Dedifferentiated amniotic fluid mesenchymal stem cell (primary cell): ENCODE data around the gene FOXO3B.
"Not testable (repeated sequence)": the region's sequence is repeated elsewhere in the genome, so short reads cannot be mapped to it uniquely, and the experiment has no call there.

Experiments used
- DNase-seq: peaks from one replicate; pipeline ENCODE4 v3.0.0-alpha.2; 2016; ENCODE audit errors: extremely low spot score

The FOXO3B gene

DNA sequence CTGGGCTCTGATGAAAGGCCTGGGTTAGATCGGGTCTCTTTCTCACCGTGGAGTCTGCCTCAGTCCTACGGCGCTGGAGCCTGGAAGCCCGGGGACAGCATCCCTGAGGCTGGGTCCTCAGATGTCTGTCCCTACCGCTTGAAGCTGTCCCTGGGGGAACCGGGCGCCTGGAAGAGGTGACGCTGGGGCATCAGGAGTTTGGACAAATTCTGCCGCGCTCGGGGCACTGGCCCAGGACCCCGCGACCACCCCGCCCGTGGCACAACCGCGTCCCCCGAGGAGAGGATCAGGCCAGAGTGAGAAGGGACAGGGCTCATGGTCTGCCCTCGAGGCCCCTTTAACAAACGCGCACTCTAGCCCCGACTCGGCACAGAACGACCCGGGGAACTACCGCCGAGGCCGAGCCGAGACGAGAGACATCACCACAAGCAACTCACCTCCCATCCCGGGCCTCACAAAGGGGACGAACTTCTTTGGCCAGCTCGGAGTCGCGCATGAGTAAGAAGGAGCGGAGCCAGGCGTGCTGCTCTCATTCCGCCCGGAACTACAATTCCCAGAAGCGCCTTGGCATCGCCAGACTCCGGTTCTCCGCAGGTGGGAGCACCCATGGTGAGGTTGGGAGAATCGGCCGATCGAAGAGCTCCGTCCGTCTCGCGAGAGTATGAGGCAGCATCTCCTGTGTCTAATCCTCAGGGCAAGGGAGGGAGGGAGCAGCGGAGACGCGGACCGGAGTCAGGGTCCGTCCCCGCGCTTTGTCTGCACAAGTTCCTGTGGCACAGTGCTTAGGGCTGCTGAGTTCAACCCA lies at the start of gene FOXO3B:
TSS of gene FOXO3B (minus strand) at position 548 of the 805 bp plus-strand sequence. CDS start 663 bp downstream, outside the sequence.
- peak; percentile 90 for DNase-seq

DNA sequence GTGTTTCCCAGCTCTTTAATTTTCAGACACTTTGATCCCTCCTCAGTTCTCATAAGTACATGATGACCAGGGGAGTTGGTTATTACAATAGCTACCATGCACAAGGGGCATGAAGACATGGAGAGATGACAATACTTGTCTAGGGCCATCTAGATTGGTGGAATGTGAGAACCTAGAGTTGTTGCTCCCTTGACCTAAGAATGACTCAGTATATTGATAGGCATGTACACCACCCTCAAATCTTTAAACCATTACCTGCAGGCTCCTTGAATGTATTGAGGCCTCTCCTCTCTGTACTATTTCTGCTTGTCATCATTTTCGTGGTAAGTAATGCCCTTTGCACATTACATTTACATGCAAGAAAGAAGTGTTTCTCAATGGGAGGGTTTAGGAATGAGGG lies 41.4 kb upstream of the FOXO3B start:
- not testable (repeated sequence) for DNase-seq

DNA sequence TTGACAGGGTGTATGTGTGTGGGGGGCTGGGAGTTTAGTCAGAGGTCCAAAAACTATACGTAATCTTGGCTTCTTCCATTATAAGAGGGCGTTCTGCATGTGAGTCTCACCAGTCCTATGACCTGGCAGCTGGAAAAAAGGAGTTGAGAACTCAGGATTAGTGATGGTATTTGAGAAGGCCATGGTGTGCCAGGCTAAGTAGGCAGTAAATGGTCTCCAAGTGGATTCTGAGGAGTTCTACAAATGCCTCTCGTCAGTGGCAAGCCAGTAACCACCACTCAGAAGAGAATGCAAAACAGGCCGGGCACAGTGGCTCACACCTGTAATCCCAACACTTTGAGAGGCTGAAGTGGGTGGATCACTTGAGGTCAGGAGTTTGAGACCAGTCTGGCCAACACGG lies 40.5 kb upstream of the FOXO3B start:
- not testable (repeated sequence) for DNase-seq

DNA sequence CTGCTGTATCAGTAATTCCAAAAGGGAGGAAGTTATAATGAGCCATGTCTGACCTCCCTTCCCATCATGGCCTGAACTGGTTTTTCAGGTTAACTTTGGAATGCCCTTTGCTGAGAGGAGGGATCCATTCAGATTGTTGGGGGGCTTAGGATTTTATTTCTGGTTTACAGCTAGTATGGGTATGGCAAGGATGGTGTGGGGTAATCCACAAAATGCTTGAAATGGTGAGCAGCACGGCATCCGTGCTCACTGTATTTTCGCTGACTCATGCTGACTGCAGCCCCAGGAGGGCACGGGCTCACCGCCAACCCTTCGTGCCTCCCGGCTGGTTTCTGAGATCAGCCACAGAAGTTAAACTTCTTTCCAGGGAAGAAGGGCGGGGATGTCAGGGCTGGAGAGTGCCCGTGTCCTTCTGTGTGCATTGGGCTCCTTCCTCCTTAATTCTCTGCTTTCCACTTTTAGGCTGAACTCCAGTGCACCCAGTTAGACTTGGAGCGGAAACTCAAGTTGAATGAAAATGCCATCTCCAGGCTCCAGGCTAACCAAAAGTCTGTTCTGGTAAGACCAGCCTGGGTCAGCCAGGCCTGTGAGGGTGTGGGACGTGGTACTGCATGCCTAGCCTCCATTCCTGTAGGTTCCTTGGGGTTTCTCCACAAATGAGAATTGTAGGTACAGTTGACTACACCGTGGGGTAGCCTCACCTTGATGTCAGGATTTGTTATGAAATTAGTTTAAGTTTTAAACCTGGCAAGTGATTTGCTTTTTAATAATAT lies 39.8 kb upstream of the FOXO3B start:
- DNase-seq, result not testable (repeated sequence)

DNA sequence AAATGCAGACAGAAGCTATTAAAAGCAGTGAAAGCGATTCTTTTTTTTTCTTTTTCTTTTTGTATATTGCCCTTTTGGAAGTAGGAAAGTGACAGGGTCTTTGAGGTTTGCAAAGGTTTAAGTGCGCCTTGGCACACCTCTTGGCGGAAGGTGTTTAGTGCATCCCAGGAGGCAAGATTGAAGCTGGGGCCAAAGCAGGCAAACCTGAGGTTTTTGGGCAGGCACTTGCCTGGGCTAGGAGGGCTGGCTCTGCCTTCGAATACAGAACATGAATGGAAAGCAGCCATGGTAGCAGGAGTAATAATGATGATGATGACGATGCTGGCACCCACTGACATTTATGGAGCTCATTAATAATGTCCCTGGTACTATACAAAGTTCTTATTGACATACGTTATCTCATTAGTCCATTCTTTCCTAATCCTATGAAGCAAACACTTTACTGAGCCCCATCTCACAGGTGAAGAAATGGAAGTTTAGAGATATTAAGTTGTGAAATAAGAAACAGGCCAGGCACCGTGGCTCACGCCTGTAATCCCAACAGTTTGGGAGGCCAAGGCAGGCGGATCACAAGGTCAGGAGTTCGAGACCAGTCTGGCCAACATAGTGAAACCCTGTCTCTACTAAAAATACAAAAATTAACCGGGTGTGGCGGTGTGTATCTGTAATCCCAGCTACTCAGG lies 37.5 kb upstream of the FOXO3B start:
- not testable (repeated sequence) for DNase-seq

DNA sequence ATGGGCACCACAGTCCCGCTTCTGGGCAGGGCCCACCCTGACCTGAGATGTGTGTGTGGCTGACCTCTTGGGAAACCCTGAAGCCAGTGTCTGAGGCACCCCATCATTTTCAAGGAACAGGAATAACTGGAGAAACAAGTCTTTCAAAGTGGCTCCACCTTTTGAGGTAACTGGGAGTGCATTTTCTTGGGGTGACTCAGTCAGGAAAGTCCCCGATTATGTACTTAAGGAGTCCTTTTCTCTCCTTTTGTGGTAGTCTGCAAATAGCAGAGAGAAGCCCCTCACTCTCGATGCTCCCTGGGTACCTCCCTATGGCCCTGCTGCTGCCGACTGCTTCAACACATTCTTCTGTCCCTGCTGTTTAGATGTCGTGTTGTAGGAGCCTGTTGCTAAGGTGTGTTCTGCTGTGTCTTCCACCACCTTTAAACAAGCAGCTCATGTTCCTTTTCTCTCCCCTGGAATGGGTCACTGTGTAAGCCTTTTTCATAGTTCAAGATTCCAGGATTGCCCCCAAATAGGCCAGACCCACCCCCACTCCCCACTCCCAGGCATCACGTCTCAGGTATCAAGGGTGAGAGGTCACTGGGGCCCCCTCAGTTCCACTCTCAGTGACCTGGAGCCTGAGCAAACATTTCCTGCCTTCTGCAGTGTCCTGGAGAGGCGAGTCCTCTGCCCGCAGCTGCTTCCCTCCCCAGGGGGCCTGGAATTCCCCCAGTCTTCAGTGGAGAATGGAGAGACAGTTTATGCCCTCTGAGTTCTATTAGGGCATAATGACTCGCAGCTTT lies 36.7 kb upstream of the FOXO3B start:
- not testable (repeated sequence) for DNase-seq

DNA sequence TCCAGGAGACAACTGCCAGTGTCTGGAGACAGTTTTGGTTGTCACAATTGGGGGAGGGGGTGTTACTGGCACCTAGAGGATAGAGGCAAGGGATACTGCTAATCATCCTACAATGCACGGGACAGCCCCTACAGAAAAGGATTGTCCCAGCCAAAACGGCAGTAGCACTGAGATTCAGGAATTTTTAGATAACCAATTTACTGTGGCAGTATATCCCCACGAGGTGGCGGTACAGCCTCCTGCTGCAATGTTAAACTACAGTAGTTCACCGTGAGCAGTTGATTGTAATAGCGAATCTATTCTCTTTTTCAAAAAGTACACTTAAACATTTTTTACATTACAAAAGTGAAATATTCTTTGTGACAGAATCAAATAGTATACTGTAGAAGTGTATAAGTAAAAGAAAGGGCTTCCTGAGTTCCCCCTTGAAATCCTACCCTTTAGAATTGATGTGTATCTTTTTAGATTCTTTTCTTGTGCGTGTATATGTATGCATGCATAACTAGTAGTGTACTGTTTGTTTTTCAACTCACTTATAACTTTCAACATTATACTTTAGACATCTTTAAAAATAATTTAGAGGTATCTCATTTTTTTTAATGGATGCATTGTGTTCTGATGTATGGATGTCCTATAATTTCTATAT lies 30.4 kb upstream of the FOXO3B start:
- peak; percentile 31 for DNase-seq

DNA sequence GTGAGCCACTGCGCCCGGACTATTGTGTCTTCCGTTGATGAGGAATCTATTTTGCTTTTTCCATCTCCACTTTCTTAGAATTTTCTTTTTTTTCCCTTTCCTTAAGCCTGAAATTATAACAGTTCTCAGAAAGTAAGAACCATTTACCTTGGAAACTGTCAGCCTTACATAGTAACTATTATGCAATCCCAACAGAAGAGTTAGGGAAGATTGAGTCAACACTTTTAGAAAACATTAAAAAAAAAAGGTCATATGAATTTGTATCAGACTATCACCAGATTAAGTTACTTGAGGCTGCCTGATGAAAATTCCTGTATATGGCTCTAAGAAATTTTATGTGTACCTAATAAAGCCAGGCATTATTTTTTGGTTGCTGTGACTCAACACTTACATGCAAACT lies 26.1 kb upstream of the FOXO3B start:
- not testable (repeated sequence) for DNase-seq

DNA sequence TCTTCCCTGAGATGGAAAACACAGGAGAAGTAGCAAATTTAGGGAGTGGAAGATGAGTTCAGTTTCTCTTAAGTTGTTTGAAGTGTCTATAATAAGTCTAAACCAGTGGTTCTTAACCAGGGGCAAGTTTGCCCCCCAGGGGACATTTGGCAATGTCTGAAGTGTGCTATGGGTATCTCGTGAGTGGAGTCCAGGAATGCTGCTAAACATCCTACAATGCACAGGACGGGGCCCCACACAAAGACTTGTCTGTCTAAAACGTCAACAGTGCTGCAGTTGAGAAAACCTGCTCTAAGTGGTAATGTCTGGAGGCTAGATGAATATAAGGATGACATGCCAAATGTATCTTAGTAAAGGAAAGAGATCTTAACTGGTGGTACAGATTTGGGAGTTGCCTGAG lies 23.8 kb upstream of the FOXO3B start:
- not testable (repeated sequence) for DNase-seq

DNA sequence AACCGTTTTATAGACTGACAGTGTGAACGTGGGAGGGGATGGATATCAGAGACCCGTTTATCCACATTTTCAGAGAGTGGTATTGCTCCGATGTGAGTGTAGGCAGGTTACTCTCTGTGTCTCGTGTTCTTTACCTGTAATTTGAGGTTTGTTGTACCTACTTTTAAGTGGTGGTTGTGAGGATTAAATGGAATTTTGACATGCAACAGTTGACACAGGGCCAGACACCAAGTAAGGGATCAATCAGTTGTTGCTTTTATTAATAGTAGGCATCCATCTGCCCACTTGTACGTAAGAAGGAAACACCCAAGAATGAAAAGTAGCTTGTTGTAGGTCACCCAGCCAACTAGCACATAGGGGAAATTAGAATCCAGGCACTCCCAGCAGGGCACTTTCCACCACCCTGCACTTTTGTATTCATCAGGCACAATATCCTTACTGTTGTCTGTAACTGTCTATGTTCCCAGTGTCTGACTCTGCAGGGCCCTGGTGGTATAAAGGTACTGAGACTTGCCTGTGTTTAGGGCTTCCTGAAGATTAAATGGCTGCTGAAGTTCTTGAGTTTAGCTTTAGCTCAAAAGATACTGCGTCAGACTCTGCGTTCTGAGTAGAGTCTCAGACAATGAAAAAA lies 16.5 kb upstream of the FOXO3B start:
- not testable (repeated sequence) for DNase-seq

DNA sequence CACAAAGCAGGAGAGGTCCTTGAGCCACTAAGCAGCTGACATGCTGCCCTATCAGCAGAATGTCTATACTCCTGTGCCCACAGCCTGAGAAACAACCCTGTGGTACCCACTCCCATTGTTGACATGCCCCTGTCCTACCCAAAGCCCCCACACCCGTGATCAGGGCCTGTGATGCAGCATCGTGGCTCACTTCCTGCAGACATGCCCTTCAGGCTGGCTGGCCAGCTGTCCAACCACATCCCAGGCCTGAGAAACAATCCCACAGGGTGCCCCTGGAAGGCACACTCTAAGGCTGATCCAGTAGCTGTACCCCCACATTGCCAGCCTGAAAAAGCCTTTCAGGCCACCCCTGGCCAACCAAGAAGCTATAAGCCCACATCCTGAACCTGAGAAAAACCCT lies 13.0 kb upstream of the FOXO3B start:
- not testable (repeated sequence) for DNase-seq

DNA sequence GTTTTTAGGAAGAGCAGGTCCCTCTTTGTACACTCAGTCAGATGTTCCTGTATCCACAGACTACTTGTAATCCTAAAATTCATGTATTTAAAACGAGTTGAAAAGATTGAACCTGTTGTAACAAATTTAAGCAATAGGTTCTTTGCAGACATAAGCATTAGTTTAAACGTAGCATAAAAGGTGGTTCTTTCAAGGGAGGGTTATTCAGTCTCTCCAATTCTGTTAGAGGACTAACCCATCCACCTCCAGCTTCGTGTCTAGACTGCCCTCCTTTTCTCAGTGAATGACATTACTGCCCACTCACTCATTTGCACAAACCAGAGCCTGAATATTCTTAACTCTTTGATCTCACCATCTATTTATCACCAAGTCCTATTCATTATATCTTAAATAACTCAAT lies 554 bp upstream of the FOXO3B start:
- not testable (repeated sequence) for DNase-seq

DNA sequence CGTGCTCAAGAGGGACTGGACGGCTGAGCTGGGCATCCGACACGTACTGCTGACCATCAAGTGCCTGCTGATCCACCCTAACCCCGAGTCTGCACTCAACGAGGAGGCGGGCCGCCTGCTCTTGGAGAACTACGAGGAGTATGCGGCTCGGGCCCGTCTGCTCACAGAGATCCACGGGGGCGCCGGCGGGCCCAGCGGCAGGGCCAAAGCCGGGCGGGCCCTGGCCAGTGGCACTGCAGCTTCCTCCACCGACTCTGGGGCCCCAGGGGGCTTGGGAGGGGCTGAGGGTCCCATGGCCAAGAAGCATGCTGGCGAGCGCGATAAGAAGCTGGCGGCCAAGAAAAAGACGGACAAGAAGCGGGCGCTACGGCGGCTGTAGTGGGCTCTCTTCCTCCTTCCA lies 4.7 kb downstream of the FOXO3B start:
- not testable (repeated sequence) for DNase-seq

DNA sequence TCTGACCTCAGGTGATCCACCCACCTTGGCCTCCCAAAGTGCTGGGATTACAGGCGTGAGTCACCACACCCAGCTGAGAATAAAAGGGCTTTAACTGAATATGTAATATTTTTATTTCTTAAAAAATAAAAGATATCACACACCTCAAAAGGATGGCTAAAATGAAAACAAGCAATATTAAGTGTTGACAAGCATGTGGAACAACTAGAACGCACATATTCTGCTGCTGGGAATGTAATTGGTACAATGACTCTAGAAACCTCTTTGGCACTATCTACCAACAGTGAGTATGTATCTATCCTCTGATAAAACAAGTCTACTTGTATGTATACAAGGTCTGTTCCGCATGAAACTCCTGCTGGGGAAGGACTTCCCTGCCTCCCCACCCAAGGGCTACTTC lies 5.2 kb downstream of the FOXO3B start:
- DNase-seq, result not testable (repeated sequence)

DNA sequence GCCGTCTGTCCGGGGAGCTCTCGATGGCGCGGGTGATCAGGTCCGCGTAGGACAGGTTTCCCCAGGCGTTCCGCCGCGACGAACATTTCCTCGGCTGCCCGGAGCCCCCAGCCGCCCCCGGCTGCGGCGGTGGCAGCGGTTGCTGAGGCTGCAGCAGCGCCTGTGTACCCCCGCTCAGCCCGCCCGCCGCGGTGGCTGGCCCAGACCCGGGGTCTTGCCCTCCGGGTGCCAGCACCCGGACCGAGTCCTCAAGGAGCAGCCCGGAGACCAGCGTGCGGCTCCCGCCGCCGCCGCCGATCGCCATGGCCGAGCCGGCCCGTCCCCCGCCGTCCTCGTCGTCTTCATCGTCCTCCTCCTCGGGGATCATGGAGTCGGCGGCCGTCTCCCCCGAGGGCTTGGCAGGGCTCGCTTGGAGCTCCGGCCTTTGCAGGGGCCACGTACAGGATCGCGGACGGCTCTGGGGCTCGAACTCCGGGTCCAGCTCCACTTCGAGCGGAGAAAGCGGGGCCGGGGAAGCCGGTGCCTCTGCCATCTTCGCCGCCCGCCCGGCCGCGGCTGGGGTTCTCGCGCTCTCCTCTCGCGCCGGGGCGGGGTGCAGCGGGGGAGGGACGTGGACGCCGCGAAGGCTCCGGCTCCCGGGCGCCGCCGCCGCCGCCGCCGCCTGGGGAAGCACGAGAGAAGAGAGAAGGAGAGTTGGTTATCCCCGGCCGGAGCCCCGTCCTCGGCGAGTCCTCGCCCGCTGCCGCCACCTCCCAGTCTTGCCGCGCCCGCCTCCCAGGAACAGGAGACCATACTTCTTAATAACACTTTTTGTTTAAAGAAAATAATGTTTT lies 9.5 kb downstream of the FOXO3B start:
- not testable (repeated sequence) for DNase-seq

DNA sequence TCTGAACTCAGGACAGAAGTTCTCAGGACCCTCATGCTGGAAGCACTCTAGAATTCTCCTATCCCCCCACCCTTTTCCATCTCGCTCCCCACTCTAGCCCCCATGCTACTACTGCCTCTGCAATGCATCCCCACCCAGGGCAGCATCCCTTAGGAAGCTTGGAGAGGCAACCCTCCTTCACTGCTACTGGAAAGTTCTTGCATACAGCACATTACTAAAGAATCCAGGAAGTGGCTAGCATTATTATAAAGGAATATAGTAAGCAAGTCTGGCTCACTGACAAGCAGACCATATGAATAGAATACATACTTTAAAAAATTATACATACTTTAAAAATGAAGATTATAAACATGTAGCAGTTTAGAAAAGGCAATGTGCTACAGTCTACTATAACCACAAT lies 13.5 kb downstream of the FOXO3B start:
- DNase-seq, result not testable (repeated sequence)

DNA sequence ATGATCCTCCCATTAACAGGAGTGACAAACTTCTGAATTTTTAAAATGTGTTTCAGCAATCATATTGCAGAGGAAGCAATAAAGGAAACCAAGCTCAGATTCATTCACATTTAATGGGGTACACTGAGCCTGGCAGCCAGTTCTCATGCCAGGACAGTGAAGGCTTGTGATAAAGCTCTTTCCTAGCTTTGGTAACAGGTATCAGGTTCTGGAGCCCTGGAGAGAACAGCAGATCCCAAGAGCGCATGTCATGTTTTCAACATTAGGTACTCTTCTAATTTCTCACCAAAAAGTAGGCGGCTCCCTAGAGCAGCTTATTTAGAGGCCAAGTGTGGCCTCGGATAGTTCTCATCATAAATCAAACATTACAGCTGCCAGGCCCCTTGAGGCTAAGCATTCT lies 14.6 kb downstream of the FOXO3B start:
- DNase-seq, result not testable (repeated sequence)

DNA sequence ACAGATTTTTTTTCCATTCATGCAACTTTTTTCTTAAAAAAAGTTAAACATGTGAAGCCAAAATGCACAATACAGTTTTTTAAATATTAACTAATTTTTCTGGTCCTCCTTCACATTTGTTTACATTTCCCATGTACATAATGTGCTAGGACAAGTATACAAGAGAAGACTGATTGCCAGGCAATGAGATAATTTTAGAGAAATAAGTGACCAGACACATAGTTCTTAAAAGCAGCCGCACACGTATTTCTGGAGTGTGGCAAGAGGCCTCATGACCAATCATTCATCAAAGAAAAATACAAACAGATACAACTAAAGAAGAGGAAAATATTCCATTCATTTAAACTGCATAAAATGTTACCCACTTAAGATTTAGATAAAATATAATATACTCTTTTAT lies 15.8 kb downstream of the FOXO3B start:
- not testable (repeated sequence) for DNase-seq

DNA sequence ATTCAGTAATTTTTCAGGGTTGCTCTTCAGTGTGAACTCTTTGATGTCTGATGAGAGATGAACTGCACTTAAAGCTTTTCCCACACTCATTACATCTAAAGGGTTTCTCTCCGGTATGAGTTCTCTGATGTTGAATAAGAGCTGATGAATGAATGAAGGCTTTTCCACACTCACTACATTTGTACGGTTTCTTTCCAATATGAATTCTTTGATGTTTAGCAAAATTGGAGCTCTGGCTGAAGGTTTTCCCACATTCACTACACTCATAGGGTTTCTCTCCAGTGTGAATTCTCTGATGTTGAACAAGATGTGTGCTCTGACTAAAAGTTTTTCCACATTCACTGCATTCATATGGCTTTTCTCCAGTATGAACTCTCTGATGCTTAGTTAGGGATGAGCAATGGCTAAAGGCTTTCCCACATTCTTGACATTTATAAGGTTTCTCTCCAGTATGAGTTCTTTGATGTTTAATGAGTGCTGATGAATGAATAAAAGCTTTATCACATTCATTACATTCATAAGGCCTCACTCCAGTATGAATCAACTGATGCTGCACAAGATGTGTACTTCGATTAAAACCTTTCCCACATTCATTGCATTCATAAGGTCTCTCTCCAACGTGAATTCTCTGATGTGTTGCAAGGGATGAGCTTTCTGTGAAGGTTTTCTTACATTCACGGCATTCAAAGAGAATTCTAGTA lies 20.0 kb downstream of the FOXO3B start:
- DNase-seq, result not testable (repeated sequence)
